H9 (cell line): Measurements from ENCODE around the gene MOB3B. TPM values are rescaled to one million over a fixed set of nuclear protein-coding genes. Genes with fewer than 3 reads are reported as not detected.

ENCODE experiments used
- DNase-seq: peaks from one replicate; pipeline ENCODE4 v3.0.0-alpha.2; 2017
- H2AFZ ChIP-seq: one replicate; pipeline ENCODE4 v1.6.1; 2013; ENCODE audit warnings: mild to moderate bottlenecking, low read length, control low read depth, moderate library complexity
- H2AK5ac ChIP-seq: 2 replicates; pipeline ENCODE4 v1.6.1; 2013; ENCODE audit warnings: low read length, control low read depth, mixed read lengths; ENCODE audit not compliant: insufficient read length
- H2BK120ac ChIP-seq: one replicate; pipeline ENCODE4 v1.6.1; 2013; ENCODE audit warnings: low read depth, mild to moderate bottlenecking, low read length, control low read depth, inconsistent platforms; ENCODE audit not compliant: poor library complexity, severe bottlenecking
- H2BK12ac ChIP-seq: 2 replicates; pipeline ENCODE4 v1.6.1; 2013; ENCODE audit warnings: low read length, control low read depth, mixed read lengths, low read depth; ENCODE audit not compliant: insufficient read length
- H2BK15ac ChIP-seq: 2 replicates; pipeline ENCODE4 v1.6.1; 2013; ENCODE audit warnings: low read depth, low read length, control low read depth
- H2BK20ac ChIP-seq: one replicate; pipeline ENCODE4 v1.6.1; 2013; ENCODE audit warnings: low read depth, mild to moderate bottlenecking, low read length, control low read depth, inconsistent platforms; ENCODE audit not compliant: poor library complexity, severe bottlenecking
- H2BK5ac ChIP-seq: 2 replicates; pipeline ENCODE4 v1.6.1; 2013; ENCODE audit warnings: low read length, control low read depth, mixed read lengths; ENCODE audit not compliant: insufficient read length
- H3K14ac ChIP-seq: 2 replicates; pipeline ENCODE4 v1.6.1; 2013; ENCODE audit warnings: low read length, control low read depth; ENCODE audit not compliant: insufficient read depth
- H3K18ac ChIP-seq: 2 replicates; pipeline ENCODE4 v1.6.1; 2013; ENCODE audit warnings: low read depth, mild to moderate bottlenecking, mixed read lengths, low read length, control low read depth; ENCODE audit not compliant: insufficient read length
- H3K23ac ChIP-seq: 2 replicates; pipeline ENCODE4 v1.6.1; 2013; ENCODE audit warnings: low read length, control low read depth, mixed read lengths, low read depth; ENCODE audit not compliant: insufficient read length
- H3K23me2 ChIP-seq: 2 replicates; pipeline ENCODE4 v1.6.1; 2013; ENCODE audit warnings: low read depth, mild to moderate bottlenecking, mixed read lengths, low read length, control low read depth; ENCODE audit not compliant: insufficient read length, poor library complexity, severe bottlenecking
- H3K27ac ChIP-seq: 2 replicates; pipeline ENCODE4 v1.5.1; 2013; ENCODE audit warnings: low read length, control low read depth, mixed read lengths, low read depth; ENCODE audit not compliant: insufficient read length
- H3K27me3 ChIP-seq: 2 replicates; pipeline ENCODE4 v1.6.1; 2013; ENCODE audit warnings: low read length, control low read depth, inconsistent platforms; ENCODE audit not compliant: insufficient read depth
- H3K4ac ChIP-seq: 2 replicates; pipeline ENCODE4 v1.6.1; 2013; ENCODE audit warnings: low read depth, mild to moderate bottlenecking, control low read depth, inconsistent platforms, low read length, moderate library complexity
- H3K4me1 ChIP-seq: 2 replicates; pipeline ENCODE4 v1.6.1; 2013; ENCODE audit warnings: low read length, control low read depth, inconsistent platforms; ENCODE audit not compliant: insufficient read depth
- H3K4me2 ChIP-seq: 2 replicates; pipeline ENCODE4 v1.6.1; 2013; ENCODE audit warnings: low read length, control low read depth, mixed read lengths; ENCODE audit not compliant: insufficient read length, insufficient read depth
- H3K56ac ChIP-seq: 2 replicates; pipeline ENCODE4 v1.6.1; 2013; ENCODE audit warnings: low read depth, mild to moderate bottlenecking, mixed read lengths, low read length, control low read depth; ENCODE audit not compliant: insufficient read length
- H3K79me1 ChIP-seq: 2 replicates; pipeline ENCODE4 v1.6.1; 2013; ENCODE audit warnings: low read depth, mild to moderate bottlenecking, moderate library complexity, low read length, control low read depth, inconsistent platforms; ENCODE audit not compliant: insufficient read depth, poor library complexity, severe bottlenecking
- H3K79me2 ChIP-seq: 2 replicates; pipeline ENCODE4 v1.6.1; 2013; ENCODE audit warnings: low read length, control low read depth, inconsistent platforms; ENCODE audit not compliant: insufficient read depth
- H3K9ac ChIP-seq: 2 replicates; pipeline ENCODE4 v1.6.1; 2013; ENCODE audit warnings: low read length, control low read depth, mixed read lengths; ENCODE audit not compliant: insufficient read length; ENCODE audit errors: extremely low read depth
- H3K9me3 ChIP-seq: one replicate; pipeline ENCODE4 v1.6.1; 2013; ENCODE audit warnings: low read depth, low read length, inconsistent platforms; ENCODE audit not compliant: control insufficient read depth
- H3T11ph ChIP-seq: one replicate; pipeline ENCODE4 v1.6.1; 2013; ENCODE audit warnings: mild to moderate bottlenecking, low read length, control low read depth, inconsistent platforms
- H4K20me1 ChIP-seq: one replicate; pipeline ENCODE4 v1.6.1; 2013; ENCODE audit not compliant: control insufficient read depth, insufficient read length, insufficient read depth
- H4K5ac ChIP-seq: 2 replicates; pipeline ENCODE4 v1.6.1; 2013; ENCODE audit warnings: low read depth, mild to moderate bottlenecking, mixed read lengths, low read length, control low read depth; ENCODE audit not compliant: insufficient read length
- H4K8ac ChIP-seq: replicated peaks from 2 replicates; pipeline ENCODE4 v1.6.1; 2013; ENCODE audit warnings: low read length, control low read depth, mixed read lengths, low read depth; ENCODE audit not compliant: insufficient read length
- H4K91ac ChIP-seq: 2 replicates; pipeline ENCODE4 v1.6.1; 2013; ENCODE audit warnings: low read depth, mild to moderate bottlenecking, moderate library complexity, mixed read lengths, low read length, control low read depth; ENCODE audit not compliant: insufficient read length
- H3K27ac Mint-ChIP-seq, 3 experiments: 2 replicates in 2 of 3; 3 replicates in 1 of 3; pipeline ENCODE4 v1.8.0; 2020 to 2021; ENCODE audit warnings: mixed read lengths in 3 of 3, mild to moderate bottlenecking in 1 of 3, moderate library complexity in 1 of 3
- H3K27me3 Mint-ChIP-seq: 2 replicates; pipeline ENCODE4 v1.8.0; 2021; ENCODE audit warnings: low read depth, mild to moderate bottlenecking, moderate library complexity, mixed read lengths
- H3K36me3 Mint-ChIP-seq, 3 experiments: 2 replicates in 2 of 3; 3 replicates in 1 of 3; pipeline ENCODE4 v1.8.0; 2020 to 2021; ENCODE audit warnings: low read depth in 3 of 3, mixed read lengths in 3 of 3; ENCODE audit not compliant: insufficient read depth in 1 of 3
- H3K4me1 Mint-ChIP-seq, 2 experiments: 2 replicates each; pipeline ENCODE4 v1.8.0; 2020; ENCODE audit warnings: mixed read lengths in 2 of 2
- H3K4me3 Mint-ChIP-seq, 2 experiments: 2 replicates in 1 of 2; 3 replicates in 1 of 2; pipeline ENCODE4 v1.8.0; 2020 to 2021; ENCODE audit warnings: mild to moderate bottlenecking in 2 of 2, mixed read lengths in 2 of 2, moderate library complexity in 1 of 2
- H3K9me3 Mint-ChIP-seq, 2 experiments: 2 replicates in 1 of 2; 3 replicates in 1 of 2; pipeline ENCODE4 v1.8.0; 2020; ENCODE audit warnings: mild to moderate bottlenecking in 2 of 2, mixed read lengths in 2 of 2, moderate library complexity in 1 of 2
- WGBS: extraction: QIAGEN DNeasy Blood & Tissue Kit; methylation state at CpG from one replicate; pipeline ENCODE4 v1.1.7; 2013; ENCODE audit warnings: missing lambda C conversion rate, low lambda C conversion rate, mixed read lengths; ENCODE audit not compliant: insufficient read length; ENCODE audit errors: extremely low coverage; 5-methylcytosine and 5-hydroxymethylcytosine counted together
- total RNA-seq: library from RNA; stranded (reverse); gene quantifications from 2 replicates; pipeline ENCODE4 v1.2.1, GENCODE V29; 2021
- TF ChIP-seq, protein P1 (sequence below): fragments of 200-600 bp; sonication (generic); conservative IDR thresholded peaks from 3 replicates; pipeline ENCODE4 v1.8.0; 2021; ENCODE audit warnings: antibody characterized with exemption, mild to moderate bottlenecking

MOB3B gene
- total RNA-seq, 1 experiment from 2014 or later = 9.8 TPM

DNA sequence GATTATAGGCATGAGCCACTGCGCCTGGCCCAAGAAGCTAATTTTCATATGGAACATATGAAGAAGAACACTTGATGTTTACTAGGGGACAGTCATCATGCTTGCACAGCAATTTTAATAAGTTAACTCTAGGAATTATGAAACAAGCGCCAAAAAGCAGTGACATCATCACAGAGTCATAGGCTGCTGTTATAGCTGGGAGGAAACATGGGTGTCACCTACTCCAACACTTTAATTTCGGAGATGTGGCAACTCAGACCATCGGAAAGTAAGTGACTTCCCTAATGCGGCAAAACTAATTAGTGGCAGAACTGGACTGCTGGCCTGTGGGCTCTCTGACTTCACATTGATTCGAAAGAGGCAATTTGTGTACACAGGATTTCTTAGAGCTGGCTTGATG lies 194.5 kb downstream of the MOB3B start:
- Histone ChIP-seq H3K4me2 (no peak overlapping the region), H2AK5ac (no peak overlapping the region), H3K79me1 (no peaks in the 10 kb centered on the region), H2BK15ac (no peak overlapping the region), H4K8ac (no peak overlapping the region), H3K9me3 (no peaks in the 10 kb centered on the region), H3K27ac (no peak overlapping the region), H3K18ac (no peak overlapping the region), H3K27me3 (no peaks in the 10 kb centered on the region), H3T11ph (no peak overlapping the region), H2BK12ac (no peak overlapping the region), H4K20me1 (no peaks in the 10 kb centered on the region), H3K56ac (no peak overlapping the region), H2BK120ac (no peak overlapping the region), H4K91ac (no peak overlapping the region), H2BK20ac (no peak overlapping the region), H3K14ac (no peak overlapping the region), H3K23me2 (no peaks in the 10 kb centered on the region), H3K4me1 (peaks cover 14% of the 10 kb centered on the region; the same call in 1 of the 2 replicates), H4K5ac (no peak overlapping the region), H3K23ac (no peak overlapping the region), H2BK5ac (no peak overlapping the region), H3K4ac (no peak overlapping the region), H3K79me2 (no peaks in the 10 kb centered on the region), H3K9ac (no peak overlapping the region), H2AFZ (no peak overlapping the region)
- Mint-ChIP-seq H3K36me3 (peaks cover 0 to 2% (median 2%) of the 10 kb centered on the region in 3 experiments; a peak in 2 of 7 replicates), H3K9me3 (no peaks in the 10 kb centered on the region; a peak in 1 of 5 replicates), H3K4me3 (no peak overlapping the region), H3K27me3 (no peaks in the 10 kb centered on the region), H3K4me1 (peaks cover 21 to 43% of the 10 kb centered on the region in 2 experiments), H3K27ac (peak overlapping the region in 1 of 3 experiments; percentile 62; a peak in 1 of 7 replicates)
- TF ChIP-seq, protein P1, sequence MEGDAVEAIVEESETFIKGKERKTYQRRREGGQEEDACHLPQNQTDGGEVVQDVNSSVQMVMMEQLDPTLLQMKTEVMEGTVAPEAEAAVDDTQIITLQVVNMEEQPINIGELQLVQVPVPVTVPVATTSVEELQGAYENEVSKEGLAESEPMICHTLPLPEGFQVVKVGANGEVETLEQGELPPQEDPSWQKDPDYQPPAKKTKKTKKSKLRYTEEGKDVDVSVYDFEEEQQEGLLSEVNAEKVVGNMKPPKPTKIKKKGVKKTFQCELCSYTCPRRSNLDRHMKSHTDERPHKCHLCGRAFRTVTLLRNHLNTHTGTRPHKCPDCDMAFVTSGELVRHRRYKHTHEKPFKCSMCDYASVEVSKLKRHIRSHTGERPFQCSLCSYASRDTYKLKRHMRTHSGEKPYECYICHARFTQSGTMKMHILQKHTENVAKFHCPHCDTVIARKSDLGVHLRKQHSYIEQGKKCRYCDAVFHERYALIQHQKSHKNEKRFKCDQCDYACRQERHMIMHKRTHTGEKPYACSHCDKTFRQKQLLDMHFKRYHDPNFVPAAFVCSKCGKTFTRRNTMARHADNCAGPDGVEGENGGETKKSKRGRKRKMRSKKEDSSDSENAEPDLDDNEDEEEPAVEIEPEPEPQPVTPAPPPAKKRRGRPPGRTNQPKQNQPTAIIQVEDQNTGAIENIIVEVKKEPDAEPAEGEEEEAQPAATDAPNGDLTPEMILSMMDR = no peak
- no peak for DNase-seq
- WGBS = no CpG with 5 or more reads among the region's 6 CpGs
